HG03108 (cell line): Measurements from ENCODE around the gene TYRP1.

Experiments
- ATAC-seq: cut with Tn5 transposase; IDR thresholded peaks from one replicate; pipeline ENCODE4 v1.9.1; 2021; ENCODE audit warnings: moderate library complexity; ENCODE audit not compliant: unreplicated experiment

TYRP1 gene

DNA sequence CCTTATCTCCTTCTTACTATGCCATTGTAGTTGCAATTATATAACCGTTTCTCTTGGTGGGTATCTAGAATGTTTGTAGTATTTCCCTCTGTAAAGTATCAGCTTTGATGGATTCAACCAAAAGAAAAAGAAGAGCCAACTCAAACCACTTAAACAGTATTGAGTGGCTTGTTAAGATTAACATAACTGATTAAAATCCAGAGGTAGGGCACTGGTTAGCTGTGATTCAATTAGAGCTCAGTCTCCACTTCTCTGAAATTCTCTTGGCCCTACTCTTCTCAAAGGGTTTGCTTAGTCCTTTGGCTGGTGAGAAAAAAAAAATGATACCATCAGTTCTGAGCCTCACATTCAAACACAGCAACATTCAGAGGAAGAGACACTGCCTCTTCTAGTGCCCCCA is 37.0 kb downstream of the TYRP1 start:
- no peak for ATAC-seq

DNA sequence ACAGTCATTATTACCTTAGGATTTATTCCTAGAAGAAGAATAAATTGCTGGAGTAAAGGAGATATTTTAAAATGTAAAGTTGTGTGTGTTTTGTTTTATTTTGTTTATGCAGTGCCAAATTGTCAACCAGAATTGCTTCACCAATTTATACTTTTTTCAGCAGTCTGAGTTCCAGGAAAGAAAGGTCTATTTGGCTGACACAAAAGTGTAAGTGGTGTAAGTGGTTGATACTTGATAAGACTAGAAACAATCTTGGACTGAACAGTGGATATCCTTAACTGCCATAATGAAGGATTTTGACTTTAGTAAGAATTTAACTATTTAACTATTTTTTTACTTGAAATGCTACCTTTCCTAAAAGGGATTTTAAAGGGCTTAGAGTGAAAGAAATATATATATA is 37.7 kb downstream of the TYRP1 start:
- no peak for ATAC-seq

DNA sequence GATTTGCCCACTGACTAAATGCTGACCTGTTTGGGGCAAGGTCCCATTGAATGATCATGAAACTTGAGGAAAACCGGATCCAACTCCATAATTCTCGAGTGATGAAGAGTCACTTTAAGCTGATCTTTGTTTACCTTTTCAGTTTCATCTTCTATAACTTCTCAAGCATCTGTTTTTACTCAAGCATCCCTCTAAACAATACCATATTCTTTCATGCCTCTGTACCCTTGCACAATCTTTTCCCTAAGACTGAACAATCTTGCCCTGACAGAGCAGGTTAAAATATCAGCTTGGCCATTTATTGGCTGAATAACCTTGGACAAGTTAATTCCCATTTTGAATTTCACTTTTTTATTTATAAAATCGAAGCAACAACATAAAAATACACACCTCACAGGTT is 39.8 kb downstream of the TYRP1 start:
- ATAC-seq: no peak

DNA sequence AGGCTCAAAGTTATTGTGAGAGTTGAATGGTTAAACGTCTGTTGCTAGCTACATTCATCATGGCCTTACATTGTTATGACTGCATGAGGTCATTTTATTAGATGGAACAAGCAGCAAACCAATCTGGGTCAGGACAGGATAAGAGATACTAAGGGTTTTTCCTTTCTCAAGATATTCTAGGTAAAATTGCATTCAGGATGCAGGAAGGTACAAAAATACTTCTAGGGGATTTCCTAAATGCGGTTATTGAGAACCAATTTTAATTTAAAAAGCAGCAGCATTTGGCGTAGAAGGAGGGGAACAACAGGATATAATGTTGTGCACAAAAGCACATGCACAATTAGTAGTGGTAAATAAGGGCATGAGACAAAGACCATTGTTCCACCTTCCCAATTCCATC is 42.5 kb downstream of the TYRP1 start:
- ATAC-seq: no peak

DNA sequence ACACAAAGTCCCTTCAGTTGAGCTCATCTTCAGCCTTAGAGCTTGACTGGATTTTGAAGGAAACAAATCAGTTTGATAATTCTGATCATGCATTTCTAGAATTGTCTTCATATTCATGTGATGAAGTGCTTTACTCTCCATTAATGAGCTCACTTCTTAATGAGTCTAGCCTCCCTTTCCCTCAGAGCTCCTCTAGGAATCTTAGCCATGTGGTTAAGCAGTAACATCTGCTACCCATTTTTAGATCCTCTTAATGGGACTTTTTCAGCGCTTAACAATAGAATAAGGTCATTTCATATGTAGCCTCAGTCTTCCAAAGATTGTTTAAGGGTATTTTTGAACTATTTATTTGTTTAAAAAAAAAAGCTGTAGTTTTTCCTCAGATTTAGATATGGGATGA is 44.7 kb downstream of the TYRP1 start:
- no peak for ATAC-seq

DNA sequence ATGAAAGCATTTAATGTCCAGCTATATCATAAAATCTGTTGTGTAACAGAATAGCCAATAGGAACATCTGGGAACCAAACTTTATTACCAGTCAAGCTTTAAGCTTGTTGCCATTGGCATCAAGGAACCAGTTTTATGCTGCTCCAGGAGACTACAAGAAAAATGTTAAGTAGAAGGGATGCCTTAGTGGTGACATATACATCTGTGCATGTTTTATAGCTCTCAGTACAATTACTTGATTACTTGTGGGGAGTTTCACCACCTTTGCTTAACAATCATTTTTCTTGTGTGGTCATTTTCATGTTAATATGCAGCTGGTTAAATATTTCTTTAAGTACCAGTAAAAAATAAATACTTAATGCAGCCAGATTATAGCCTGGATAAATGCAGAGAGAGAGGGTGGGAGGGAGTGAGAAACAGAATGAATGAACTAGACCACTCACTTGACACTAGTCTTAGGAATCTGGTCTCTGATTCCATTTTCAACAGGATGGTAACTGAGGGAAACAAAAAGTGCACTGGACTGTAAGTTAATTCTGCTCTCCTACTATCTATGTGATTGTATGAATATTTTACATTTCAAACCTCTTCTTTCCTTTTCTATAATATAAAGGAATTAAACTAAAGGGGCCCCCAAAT is 45.9 kb downstream of the TYRP1 start:
- ATAC-seq: no peak

DNA sequence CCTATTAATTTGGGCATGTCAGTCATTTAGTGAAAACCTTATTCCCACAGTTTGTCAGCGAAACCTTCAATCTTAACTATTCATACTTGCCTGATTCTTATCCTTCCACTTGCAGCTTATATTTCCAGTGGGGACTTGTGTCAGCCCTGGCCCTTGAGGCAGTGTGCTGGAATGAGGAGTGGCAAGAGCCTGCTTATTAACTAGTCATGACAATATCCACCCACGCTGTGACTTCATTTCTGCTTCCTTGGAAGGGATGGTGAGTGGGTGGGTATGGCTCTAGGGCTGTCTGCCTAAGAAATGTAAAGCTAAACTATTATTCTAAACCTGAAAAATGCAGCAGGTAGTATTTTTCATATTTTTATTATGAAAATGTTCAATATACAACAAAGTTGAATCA is 47.7 kb downstream of the TYRP1 start:
- no peak for ATAC-seq

DNA sequence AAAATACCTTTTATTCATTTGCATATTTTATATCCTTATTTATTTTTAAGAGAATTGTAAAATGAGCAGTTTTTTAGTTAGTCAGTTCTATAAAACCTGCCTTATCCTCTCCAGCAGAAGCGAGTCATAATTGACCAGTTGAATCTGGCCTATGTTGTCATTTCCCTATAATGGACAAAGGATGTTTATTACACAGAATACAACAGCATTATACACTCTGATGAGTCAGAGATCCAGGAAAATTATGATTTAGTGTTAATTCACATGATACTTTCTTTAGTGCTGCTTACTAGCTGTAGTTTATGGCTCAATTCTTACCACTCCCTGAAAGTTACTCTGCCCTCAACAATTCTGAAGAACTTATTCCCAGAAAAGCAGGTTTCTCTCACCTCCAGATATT is 54.8 kb downstream of the TYRP1 start:
- no peak for ATAC-seq

DNA sequence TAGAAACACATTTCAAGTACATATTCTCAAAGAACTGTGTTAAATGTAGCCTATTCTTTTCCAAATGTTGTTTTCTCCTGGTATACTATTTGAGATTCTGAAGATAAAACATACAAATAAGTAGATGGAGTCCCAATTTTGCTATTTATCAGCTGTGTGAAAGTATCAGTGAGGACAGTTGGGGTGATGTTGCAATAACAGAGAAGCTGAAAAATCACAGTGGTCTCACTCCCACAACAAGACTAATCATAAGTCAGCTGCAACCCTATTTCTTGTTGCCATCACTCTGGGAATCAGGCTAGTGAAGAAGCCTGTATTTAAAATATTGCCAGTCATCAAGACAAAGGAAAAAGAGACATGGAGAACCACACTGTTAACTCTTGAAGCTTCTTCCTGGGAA is 55.8 kb downstream of the TYRP1 start:
- ATAC-seq: no peak

DNA sequence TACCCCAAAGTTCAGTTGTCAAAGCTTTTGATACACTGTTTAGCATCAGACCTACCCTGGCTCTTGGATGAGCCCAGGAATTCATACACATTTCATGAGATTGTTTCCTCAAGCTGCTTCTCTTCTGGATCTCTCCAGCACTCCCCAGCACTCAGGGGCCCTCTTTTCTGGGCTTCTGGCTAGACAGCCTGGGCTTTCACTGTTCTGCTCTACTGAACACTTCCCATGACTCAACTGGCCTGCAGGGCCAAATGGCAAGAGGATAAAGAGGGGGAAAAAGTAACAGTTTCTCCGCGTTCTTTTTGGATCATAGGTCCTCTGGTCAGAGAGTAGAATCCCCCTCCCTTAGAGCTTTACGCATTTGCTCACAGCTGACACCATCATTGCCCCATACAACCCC is 60.7 kb downstream of the TYRP1 start:
- ATAC-seq: no peak

DNA sequence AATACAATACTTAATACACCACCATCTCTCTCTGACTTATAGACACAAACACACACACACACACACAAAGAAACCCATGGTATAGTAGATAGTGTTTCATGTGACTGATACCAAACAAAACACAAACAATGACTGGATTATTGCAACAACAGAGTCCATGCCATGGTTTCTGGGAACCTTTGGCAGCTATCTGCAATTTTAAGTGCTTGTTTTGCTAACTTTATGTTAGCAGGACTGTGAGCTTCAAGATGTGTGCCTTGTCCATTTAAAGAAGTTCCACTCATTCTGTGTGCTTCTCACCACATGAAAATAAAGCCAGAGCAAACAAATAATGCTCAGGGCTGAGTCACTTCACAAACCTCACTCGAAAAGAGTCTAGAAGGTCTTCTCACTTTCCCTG is 66.6 kb downstream of the TYRP1 start:
- ATAC-seq: no peak
